Measurements from ENCODE around the gene ARRDC4.

The ARRDC4 gene

GRCh38 chr15:98013631-98014030 is 53.1 kb downstream of the ARRDC4 start:
- Mint-ChIP-seq H3K27me3 (ENCODE audit: low read depth, poor library complexity) (peaks cover 7% of the 10 kb centered on the region), H3K36me3 (ENCODE audit: low read depth) (no peaks in the 10 kb centered on the region), H3K27ac (no peak overlapping the region), H3K9me3 (no peaks in the 10 kb centered on the region), H3K4me3 (no peak overlapping the region), H3K4me1 (no peaks in the 10 kb centered on the region)
- TF ChIP-seq, protein P1, sequence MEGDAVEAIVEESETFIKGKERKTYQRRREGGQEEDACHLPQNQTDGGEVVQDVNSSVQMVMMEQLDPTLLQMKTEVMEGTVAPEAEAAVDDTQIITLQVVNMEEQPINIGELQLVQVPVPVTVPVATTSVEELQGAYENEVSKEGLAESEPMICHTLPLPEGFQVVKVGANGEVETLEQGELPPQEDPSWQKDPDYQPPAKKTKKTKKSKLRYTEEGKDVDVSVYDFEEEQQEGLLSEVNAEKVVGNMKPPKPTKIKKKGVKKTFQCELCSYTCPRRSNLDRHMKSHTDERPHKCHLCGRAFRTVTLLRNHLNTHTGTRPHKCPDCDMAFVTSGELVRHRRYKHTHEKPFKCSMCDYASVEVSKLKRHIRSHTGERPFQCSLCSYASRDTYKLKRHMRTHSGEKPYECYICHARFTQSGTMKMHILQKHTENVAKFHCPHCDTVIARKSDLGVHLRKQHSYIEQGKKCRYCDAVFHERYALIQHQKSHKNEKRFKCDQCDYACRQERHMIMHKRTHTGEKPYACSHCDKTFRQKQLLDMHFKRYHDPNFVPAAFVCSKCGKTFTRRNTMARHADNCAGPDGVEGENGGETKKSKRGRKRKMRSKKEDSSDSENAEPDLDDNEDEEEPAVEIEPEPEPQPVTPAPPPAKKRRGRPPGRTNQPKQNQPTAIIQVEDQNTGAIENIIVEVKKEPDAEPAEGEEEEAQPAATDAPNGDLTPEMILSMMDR (IDR thresholded peaks at IDR 0.05): no peak
- no peak for DNase-seq

DNA sequence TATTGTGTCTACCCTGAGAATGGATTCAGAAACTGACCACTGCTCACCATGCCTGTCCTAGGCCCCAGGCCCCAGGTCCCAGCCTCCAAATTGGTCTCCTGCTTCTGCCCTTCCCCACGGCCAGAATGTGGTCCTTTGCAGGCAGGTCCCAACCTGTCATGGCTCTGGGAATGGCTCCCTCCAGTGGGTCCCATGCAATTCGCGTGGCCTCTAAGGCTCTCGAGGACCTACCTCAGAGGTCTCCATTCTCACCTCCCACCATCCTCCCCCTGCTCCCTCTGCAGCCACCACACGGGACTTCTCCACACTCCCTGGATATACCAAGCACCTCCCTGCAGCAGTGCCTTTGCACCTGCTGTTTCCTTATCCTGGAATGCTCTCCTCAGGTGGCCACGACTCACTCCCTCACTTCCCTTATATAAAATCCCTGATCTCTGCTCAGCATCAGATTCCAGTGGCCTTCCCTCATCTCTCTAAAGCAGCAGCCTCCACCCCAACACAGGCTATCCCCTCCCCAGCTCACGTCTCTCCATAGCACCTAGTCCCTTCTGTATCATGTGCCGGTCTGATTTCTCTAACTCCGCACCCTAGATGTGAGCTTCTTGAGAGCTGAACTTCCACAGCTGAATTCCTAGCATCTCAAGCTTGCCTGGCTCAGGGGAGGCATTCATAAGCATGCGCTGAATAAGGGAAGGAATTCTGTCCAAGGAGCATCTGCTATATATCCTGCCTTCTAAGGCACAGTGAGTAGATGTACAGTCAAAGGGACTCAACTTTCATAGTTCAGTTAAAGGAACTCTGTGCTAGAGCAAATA is 56.9 kb downstream of the ARRDC4 start:
- no peaks in the 10 kb centered on the region for H3K36me3 Mint-ChIP-seq (ENCODE audit: low read depth)
- no peak for DNase-seq
- H3K9me3 Mint-ChIP-seq: no peaks in the 10 kb centered on the region
- no peak overlapping the region for H3K4me3 Mint-ChIP-seq
- TF ChIP-seq, protein P1 (IDR thresholded peaks at IDR 0.05): no peak
- H3K27ac Mint-ChIP-seq: no peak overlapping the region
- peaks cover 3% of the 10 kb centered on the region for H3K27me3 Mint-ChIP-seq (ENCODE audit: low read depth, poor library complexity)
- no peaks in the 10 kb centered on the region for H3K4me1 Mint-ChIP-seq

DNA sequence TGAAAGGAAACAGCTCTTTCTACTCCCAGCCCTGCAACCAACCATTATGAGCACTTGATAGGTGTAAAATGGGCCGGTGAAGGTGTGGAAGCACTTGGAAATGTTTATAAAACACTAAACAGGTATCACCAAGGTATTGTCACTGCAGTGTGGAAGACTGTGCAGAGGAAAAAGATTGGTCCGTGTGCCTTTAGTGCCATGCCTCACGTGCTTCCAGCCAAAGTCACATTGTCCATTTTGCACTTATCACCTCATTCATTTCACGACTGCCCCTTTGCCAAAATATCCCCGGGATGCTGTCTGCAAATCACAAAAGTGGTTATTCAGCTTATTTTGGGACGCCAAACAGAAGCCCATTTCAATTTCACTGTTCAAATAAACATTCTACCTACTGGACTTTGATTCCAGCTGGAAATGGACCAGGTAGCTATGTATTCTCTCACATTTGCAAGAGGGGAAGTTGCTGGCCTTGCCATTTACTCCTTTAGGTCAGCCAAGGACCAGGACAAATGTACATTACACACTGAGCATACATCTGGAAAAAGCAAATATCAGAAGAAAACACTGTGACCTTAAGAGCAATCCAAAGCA is 58.4 kb downstream of the ARRDC4 start:
- no peak overlapping the region for H3K4me3 Mint-ChIP-seq
- no peak for DNase-seq
- TF ChIP-seq, protein P1 (IDR thresholded peaks at IDR 0.05): no peak
- peaks cover 9% of the 10 kb centered on the region for H3K27me3 Mint-ChIP-seq (ENCODE audit: low read depth, poor library complexity)
- no peaks in the 10 kb centered on the region for H3K36me3 Mint-ChIP-seq (ENCODE audit: low read depth)
- H3K9me3 Mint-ChIP-seq: peaks cover 5% of the 10 kb centered on the region
- H3K4me1 Mint-ChIP-seq: no peaks in the 10 kb centered on the region
- no peak overlapping the region for H3K27ac Mint-ChIP-seq
